ENCODE measurements around the gene RDH16.

- TF ChIP-seq CTCF (IDR thresholded peaks at IDR 0.05) = no peak
- no peak for TF ChIP-seq POLR2A (IDR thresholded peaks at IDR 0.05)
Observed at GRCh38 chr12:57004651-57005050, 47.2 kb upstream of the RDH16 start.
